Activated T-helper 17 cell treated with anti-CD3 and anti-CD28 coated beads, Interleukin-2, amount 50 U/mL, for 72 hours (primary cell): ENCODE measurements around the gene EEF2KMT. TPM values are rescaled to one million over a fixed set of nuclear protein-coding genes. Genes with fewer than 3 reads are reported as not detected.
"Not testable (repeated sequence)": the region's sequence is repeated elsewhere in the genome, so short reads cannot be mapped to it uniquely, and the experiment has no call there.

ENCODE experiments used
- ATAC-seq: fragments of 150-1000 bp; cut with Tn5 transposase; replicated peaks from 2 replicates; pipeline ENCODE4 v1.10.0; 2021; ENCODE audit warnings: mild to moderate bottlenecking, moderate library complexity
- H3K27ac Mint-ChIP-seq: one replicate; pipeline ENCODE4 v1.8.0; 2022; ENCODE audit warnings: mixed read lengths
- H3K27me3 Mint-ChIP-seq: one replicate; pipeline ENCODE4 v1.8.0; 2022; ENCODE audit warnings: mixed read lengths
- H3K36me3 Mint-ChIP-seq: one replicate; pipeline ENCODE4 v1.8.0; 2022; ENCODE audit warnings: low read depth, mild to moderate bottlenecking, mixed read lengths
- H3K4me1 Mint-ChIP-seq: one replicate; pipeline ENCODE4 v1.8.0; 2022; ENCODE audit warnings: mixed read lengths
- H3K4me3 Mint-ChIP-seq: one replicate; pipeline ENCODE4 v1.8.0; 2022; ENCODE audit warnings: mild to moderate bottlenecking, mixed read lengths
- H3K9me3 Mint-ChIP-seq: one replicate; pipeline ENCODE4 v1.8.0; 2022; ENCODE audit warnings: mixed read lengths
- total RNA-seq, 2 donors: library from RNA; stranded (reverse); gene quantifications; one replicate each; pipeline ENCODE4 v1.2.3, GENCODE V29; 2022

EEF2KMT gene
- 10 to 100 TPM in 1 of 2 donors, 1 to 10 TPM in 1; 7.3 to 11.7 TPM for total RNA-seq

- peak; percentile 99 for ATAC-seq
- H3K9me3 Mint-ChIP-seq, H3K27me3 Mint-ChIP-seq, H3K36me3 Mint-ChIP-seq: not testable (repeated sequence)
- peak within 1 kb of the TSS; percentile 84 for H3K4me3 Mint-ChIP-seq
- H3K27ac Mint-ChIP-seq: peak within 1 kb of the TSS; percentile 78
- peaks cover 12% of the 10 kb centered on the region for H3K4me1 Mint-ChIP-seq
These were observed at the start of gene EEF2KMT for GRCh38 chr16:5097470-5098220. EEF2KMT (minus strand) TSS chr16:5097795; CDS start chr16:5097739, 56 bp downstream.

- not testable (repeated sequence) for H3K4me1 Mint-ChIP-seq, H3K4me3 Mint-ChIP-seq, ATAC-seq, H3K36me3 Mint-ChIP-seq, H3K27ac Mint-ChIP-seq, H3K9me3 Mint-ChIP-seq
- peaks cover 14% of the 10 kb centered on the region for H3K27me3 Mint-ChIP-seq
These were observed 47.0 kb upstream of the EEF2KMT start for GRCh38 chr16:5144621-5144956.

GRCh38 chr16:5143761-5144620 is 46.4 kb upstream of the EEF2KMT start:
- Mint-ChIP-seq H3K36me3 (no peaks in the 10 kb centered on the region), H3K4me1 (no peaks in the 10 kb centered on the region), H3K4me3 (no peak overlapping the region), H3K27me3 (peaks cover 18% of the 10 kb centered on the region), H3K9me3 (no peaks in the 10 kb centered on the region), H3K27ac (no peak overlapping the region)
- no peak for ATAC-seq

GRCh38 chr16:5140151-5140550 is 42.6 kb upstream of the EEF2KMT start:
- H3K36me3 Mint-ChIP-seq, H3K9me3 Mint-ChIP-seq, H3K4me3 Mint-ChIP-seq, ATAC-seq, H3K4me1 Mint-ChIP-seq, H3K27ac Mint-ChIP-seq: not testable (repeated sequence)
- H3K27me3 Mint-ChIP-seq: peaks cover 27% of the 10 kb centered on the region

GRCh38 chr16:5134739-5135452 is 37.3 kb upstream of the EEF2KMT start:
- H3K4me3 Mint-ChIP-seq, H3K27ac Mint-ChIP-seq, H3K9me3 Mint-ChIP-seq, H3K4me1 Mint-ChIP-seq, ATAC-seq, H3K36me3 Mint-ChIP-seq: not testable (repeated sequence)
- H3K27me3 Mint-ChIP-seq: peaks cover 43% of the 10 kb centered on the region

GRCh38 chr16:5132915-5133600 is 35.5 kb upstream of the EEF2KMT start:
- H3K9me3 Mint-ChIP-seq, H3K27ac Mint-ChIP-seq, H3K4me3 Mint-ChIP-seq, H3K36me3 Mint-ChIP-seq, ATAC-seq, H3K4me1 Mint-ChIP-seq: not testable (repeated sequence)
- peaks cover 35% of the 10 kb centered on the region for H3K27me3 Mint-ChIP-seq

GRCh38 chr16:5131467-5132004 is 33.9 kb upstream of the EEF2KMT start:
- H3K4me3 Mint-ChIP-seq, H3K9me3 Mint-ChIP-seq, ATAC-seq, H3K4me1 Mint-ChIP-seq, H3K36me3 Mint-ChIP-seq, H3K27ac Mint-ChIP-seq: not testable (repeated sequence)
- peaks cover 28% of the 10 kb centered on the region for H3K27me3 Mint-ChIP-seq

GRCh38 chr16:5117300-5118087 is 19.9 kb upstream of the EEF2KMT start:
- H3K4me1 Mint-ChIP-seq, H3K36me3 Mint-ChIP-seq, H3K9me3 Mint-ChIP-seq, ATAC-seq: not testable (repeated sequence)
- H3K27ac Mint-ChIP-seq: peak overlapping the region; percentile 75
- peak overlapping the region; percentile 41 for H3K4me3 Mint-ChIP-seq
- peaks cover 11% of the 10 kb centered on the region for H3K27me3 Mint-ChIP-seq

- H3K27me3 Mint-ChIP-seq, H3K4me1 Mint-ChIP-seq, ATAC-seq, H3K9me3 Mint-ChIP-seq, H3K36me3 Mint-ChIP-seq: not testable (repeated sequence)
- Mint-ChIP-seq H3K4me3 (peak overlapping the region; percentile 41), H3K27ac (peak overlapping the region; percentile 75)
These were observed 19.2 kb upstream of the EEF2KMT start for GRCh38 chr16:5116780-5117295.

GRCh38 chr16:5110933-5111332 is 13.3 kb upstream of the EEF2KMT start:
- H3K9me3 Mint-ChIP-seq, ATAC-seq, H3K36me3 Mint-ChIP-seq, H3K27ac Mint-ChIP-seq, H3K4me1 Mint-ChIP-seq, H3K27me3 Mint-ChIP-seq, H3K4me3 Mint-ChIP-seq: not testable (repeated sequence)

- Mint-ChIP-seq H3K27ac (no peak overlapping the region), H3K36me3 (no peaks in the 10 kb centered on the region), H3K9me3 (no peaks in the 10 kb centered on the region), H3K4me1 (no peaks in the 10 kb centered on the region), H3K27me3 (peaks cover 3% of the 10 kb centered on the region), H3K4me3 (no peak overlapping the region)
- no peak for ATAC-seq
These were observed 11.0 kb upstream of the EEF2KMT start for GRCh38 chr16:5108505-5109158.

- H3K9me3 Mint-ChIP-seq, H3K4me3 Mint-ChIP-seq, H3K4me1 Mint-ChIP-seq, H3K27ac Mint-ChIP-seq, H3K36me3 Mint-ChIP-seq, ATAC-seq, H3K27me3 Mint-ChIP-seq: not testable (repeated sequence)
These were observed 7.4 kb upstream of the EEF2KMT start for GRCh38 chr16:5105039-5105438.
